ENCODE results near the gene GJB4. TPM values are rescaled to one million over a fixed set of nuclear protein-coding genes. Genes with fewer than 3 reads are reported as not detected.
A peak's percentile ranks its signal among the peaks of the same experiment; 100 is the strongest.

Gene GJB4
- total RNA-seq, 2 experiments from 2014 or later = not detected

DNA sequence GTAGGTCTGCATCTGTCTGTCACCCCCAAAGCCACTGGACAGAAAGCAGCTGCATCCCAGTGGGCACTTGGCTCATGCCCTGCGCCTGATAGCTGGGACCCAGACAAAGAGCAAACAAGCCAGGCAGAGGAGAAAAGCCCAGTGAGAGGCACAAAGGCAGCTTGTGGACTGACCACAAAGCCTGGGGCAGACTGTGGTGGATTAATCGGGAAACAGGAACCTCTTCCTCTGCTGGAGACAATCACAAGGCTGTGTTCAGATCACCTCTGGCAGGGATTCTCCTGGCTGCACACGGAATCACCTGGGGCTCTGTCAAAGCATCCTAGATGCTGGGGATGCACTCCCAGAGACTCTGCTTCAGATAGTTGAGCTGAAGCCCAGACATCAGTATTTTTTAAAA lies 19.9 kb upstream of the GJB4 start:
- Histone ChIP-seq H3K4me1 (ENCODE audit: insufficient read depth, low read length) (peaks cover 7% of the 10 kb centered on the region), H3K27me3 (ENCODE audit: control insufficient read depth in 1 of 2, insufficient read depth in 2 of 2, low read length in 2 of 2) (no peaks in the 10 kb centered on the region), H3K9me3 (ENCODE audit: control insufficient read depth in 1 of 2, insufficient read depth in 1 of 2, low read length in 2 of 2) (no peaks in the 10 kb centered on the region), H3K4me3 (ENCODE audit: low read length) (no peak overlapping the region), H3K36me3 (ENCODE audit: insufficient read depth, low read length) (no peaks in the 10 kb centered on the region), H3K27ac (ENCODE audit: low read depth in 1 of 2, low read length in 2 of 2) (no peak overlapping the region)
- ATAC-seq (ENCODE audit: poor library complexity) (no peak), DNase-seq (no peak)
- Mint-ChIP-seq H3K36me3 (ENCODE audit: low read depth) (no peaks in the 10 kb centered on the region), H3K9me3 (no peaks in the 10 kb centered on the region), H3K27me3 (peaks cover 16% of the 10 kb centered on the region), H3K4me3 (no peak overlapping the region), H3K4me1 (ENCODE audit: low read depth) (no peaks in the 10 kb centered on the region), H3K27ac (no peak overlapping the region)
- intact Hi-C loops (cut with DNase I, micrococcal nuclease) = no loop called here
- TF ChIP-seq, protein P1, sequence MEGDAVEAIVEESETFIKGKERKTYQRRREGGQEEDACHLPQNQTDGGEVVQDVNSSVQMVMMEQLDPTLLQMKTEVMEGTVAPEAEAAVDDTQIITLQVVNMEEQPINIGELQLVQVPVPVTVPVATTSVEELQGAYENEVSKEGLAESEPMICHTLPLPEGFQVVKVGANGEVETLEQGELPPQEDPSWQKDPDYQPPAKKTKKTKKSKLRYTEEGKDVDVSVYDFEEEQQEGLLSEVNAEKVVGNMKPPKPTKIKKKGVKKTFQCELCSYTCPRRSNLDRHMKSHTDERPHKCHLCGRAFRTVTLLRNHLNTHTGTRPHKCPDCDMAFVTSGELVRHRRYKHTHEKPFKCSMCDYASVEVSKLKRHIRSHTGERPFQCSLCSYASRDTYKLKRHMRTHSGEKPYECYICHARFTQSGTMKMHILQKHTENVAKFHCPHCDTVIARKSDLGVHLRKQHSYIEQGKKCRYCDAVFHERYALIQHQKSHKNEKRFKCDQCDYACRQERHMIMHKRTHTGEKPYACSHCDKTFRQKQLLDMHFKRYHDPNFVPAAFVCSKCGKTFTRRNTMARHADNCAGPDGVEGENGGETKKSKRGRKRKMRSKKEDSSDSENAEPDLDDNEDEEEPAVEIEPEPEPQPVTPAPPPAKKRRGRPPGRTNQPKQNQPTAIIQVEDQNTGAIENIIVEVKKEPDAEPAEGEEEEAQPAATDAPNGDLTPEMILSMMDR (IDR thresholded peaks at IDR 0.05) = no peak
- ChIA-PET POLR2A (no interaction called here), CTCF (no interaction called here)

DNA sequence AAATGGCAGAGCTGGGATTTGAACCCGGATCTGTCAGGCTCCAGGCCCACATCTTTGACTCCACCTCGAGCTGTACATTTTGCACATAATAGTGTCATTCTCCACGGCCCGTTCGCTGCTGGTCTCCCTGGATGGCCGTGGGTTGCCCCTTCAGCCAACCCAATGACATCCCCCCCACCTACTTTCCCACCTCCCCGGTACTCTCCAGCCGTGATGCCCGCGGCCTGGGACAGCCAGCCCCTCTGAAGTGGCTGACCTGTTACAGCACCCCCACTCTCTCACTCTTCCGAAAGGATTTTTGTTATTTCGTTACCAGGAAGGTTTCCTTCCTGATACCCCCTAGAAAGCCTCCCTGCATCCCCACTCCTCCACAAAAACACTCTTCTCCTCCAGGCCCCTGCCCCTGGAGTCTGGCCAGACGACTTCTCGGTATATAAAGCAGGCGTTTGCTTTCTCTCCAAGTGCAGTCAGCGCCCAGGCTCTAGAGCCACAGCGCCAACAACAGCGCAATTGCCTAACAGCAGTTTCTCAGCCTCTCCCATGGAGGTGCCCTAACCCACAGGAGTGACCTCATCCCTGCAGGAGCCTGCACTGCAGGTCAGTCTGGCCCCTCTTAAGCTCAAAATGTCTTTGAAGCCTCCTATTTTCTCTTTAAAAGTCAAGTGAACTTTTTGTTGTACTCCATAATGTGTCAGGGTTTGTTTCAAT lies 19.2 kb upstream of the GJB4 start:
- CTCF ChIA-PET = no interaction called here
- Histone ChIP-seq H3K4me1 (ENCODE audit: insufficient read depth, low read length) (peaks cover 7% of the 10 kb centered on the region), H3K27me3 (ENCODE audit: control insufficient read depth in 1 of 2, insufficient read depth in 2 of 2, low read length in 2 of 2) (no peaks in the 10 kb centered on the region), H3K27ac (ENCODE audit: low read depth in 1 of 2, low read length in 2 of 2) (no peak overlapping the region), H3K36me3 (ENCODE audit: insufficient read depth, low read length) (no peaks in the 10 kb centered on the region), H3K9me3 (ENCODE audit: control insufficient read depth in 1 of 2, insufficient read depth in 1 of 2, low read length in 2 of 2) (no peaks in the 10 kb centered on the region), H3K4me3 (ENCODE audit: low read length) (no peak overlapping the region)
- no peak overlapping the region for H3K4me3 Mint-ChIP-seq
- no peaks in the 10 kb centered on the region for H3K36me3 Mint-ChIP-seq (ENCODE audit: low read depth)
- no peaks in the 10 kb centered on the region for H3K9me3 Mint-ChIP-seq
- TF ChIP-seq, protein P1 (IDR thresholded peaks at IDR 0.05) = no peak
- DNase-seq = no peak
- ATAC-seq (ENCODE audit: poor library complexity) = no peak
- POLR2A ChIA-PET = no interaction called here
- no peak overlapping the region for H3K27ac Mint-ChIP-seq
- H3K4me1 Mint-ChIP-seq (ENCODE audit: low read depth) = no peaks in the 10 kb centered on the region
- intact Hi-C loops (cut with DNase I, micrococcal nuclease) = no loop called here
- H3K27me3 Mint-ChIP-seq = peaks cover 9% of the 10 kb centered on the region

- POLR2A ChIA-PET = interaction anchor here (0.6 kb wide), 1 partner anchor 77 kb away, joined by 4 read pairs; no protein-coding TSS in a partner anchor
Measured at GRCh38 chr1:34742667-34743270, 16.8 kb upstream of the GJB4 start.

More at GRCh38 chr1:34742667-34743270, 16.8 kb upstream of the GJB4 start:
- H3K27me3 ChIP-seq (ENCODE audit: control insufficient read depth in 1 of 2, insufficient read depth in 2 of 2, low read length in 2 of 2) = no peaks in the 10 kb centered on the region
- DNase-seq (peak; percentile 40 to 81 (median 68)), ATAC-seq (ENCODE audit: poor library complexity) (peak; percentile 73)
- TF ChIP-seq, protein P1 (IDR thresholded peaks at IDR 0.05) = peak; percentile 85
- Mint-ChIP-seq H3K9me3 (no peaks in the 10 kb centered on the region), H3K27ac (no peak overlapping the region), H3K36me3 (ENCODE audit: low read depth) (no peaks in the 10 kb centered on the region), H3K4me3 (no peak overlapping the region), H3K27me3 (peaks cover under 1% of the 10 kb centered on the region), H3K4me1 (ENCODE audit: low read depth) (no peaks in the 10 kb centered on the region)
- peaks cover 7% of the 10 kb centered on the region for H3K4me1 ChIP-seq (ENCODE audit: insufficient read depth, low read length)
- CTCF ChIA-PET = interaction anchor here (0.5 to 1.8 kb wide), 5 partner anchors 8 to 1110 kb away, joined by 3 to 11 read pairs (median 4); no protein-coding TSS in a partner anchor
- intact Hi-C loops (cut with DNase I, micrococcal nuclease) = loop anchor here (1.0 to 2.0 kb wide), 3 partner anchors 282 to 1110 kb away; no protein-coding TSS in a partner anchor
- H3K36me3 ChIP-seq (ENCODE audit: insufficient read depth, low read length) = no peaks in the 10 kb centered on the region
- no peaks in the 10 kb centered on the region for H3K9me3 ChIP-seq (ENCODE audit: control insufficient read depth in 1 of 2, insufficient read depth in 1 of 2, low read length in 2 of 2)
- H3K27ac ChIP-seq (ENCODE audit: low read depth in 1 of 2, low read length in 2 of 2) = no peak overlapping the region
- H3K4me3 ChIP-seq (ENCODE audit: low read length) = no peak overlapping the region
